Transverse colon (tissue), 4 donors: Measurements from ENCODE around the gene CACNA1C. TPM values are rescaled to one million over a fixed set of nuclear protein-coding genes. Genes with fewer than 3 reads are reported as not detected.

Experiments
- DNase-seq: peaks from one replicate; pipeline ENCODE4 v3.0.0-alpha.2; 2019
- H3K27ac ChIP-seq, 4 donors: fragments of 200-600 bp; sonication (generic); 2 replicates each; pipeline ENCODE4 v1.5.1; 2016 to 2018; ENCODE audit warnings: inconsistent platforms in 4 of 4
- H3K27me3 ChIP-seq: fragments of 200-600 bp; sonication (generic); 2 replicates; pipeline ENCODE4 v1.5.1; 2017; ENCODE audit warnings: inconsistent platforms
- H3K36me3 ChIP-seq, 4 donors: fragments of 200-600 bp; sonication (generic); 2 replicates each; pipeline ENCODE4 v1.5.1; 2017 to 2019; ENCODE audit warnings: inconsistent platforms in 4 of 4
- H3K4me1 ChIP-seq, 4 donors: fragments of 200-600 bp; sonication (generic); 2 replicates each; pipeline ENCODE4 v1.5.1; 2017 to 2020; ENCODE audit warnings: inconsistent platforms in 4 of 4
- H3K4me3 ChIP-seq, 4 donors: fragments of 200-600 bp; sonication (generic); 1 replicate in 1 of 4; 2 replicates in 3 of 4; pipeline versions ENCODE4 v1.5.1 to v1.6.1; 2017 to 2019; ENCODE audit warnings: inconsistent platforms in 4 of 4
- H3K9me3 ChIP-seq, 2 donors: fragments of 200-600 bp; sonication (generic); 2 replicates each; pipeline ENCODE4 v1.5.1; 2017 to 2019; ENCODE audit warnings: inconsistent platforms in 2 of 2
- EP300 ChIP-seq: sonication (generic); formaldehyde crosslinking; IDR thresholded peaks from one replicate; pipeline ENCODE4 v1.6.1; 2017; ENCODE audit warnings: antibody characterized with exemption, low read depth
- POLR2A ChIP-seq: fragments of 450-650 bp; IDR thresholded peaks from one replicate; pipeline ENCODE4 v1.6.1; 2016; ENCODE audit warnings: antibody characterized with exemption, mild to moderate bottlenecking, moderate library complexity
- POLR2AphosphoS5 ChIP-seq, 3 donors: sonication (generic); formaldehyde crosslinking; IDR thresholded peaks; one replicate each; pipeline ENCODE4 v1.6.1; 2016; ENCODE audit warnings: antibody characterized with exemption in 3 of 3
- WGBS, 2 donors: methylation state at CpG; one replicate each; pipeline ENCODE4 v1.1.5; 2018; ENCODE audit warnings: low coverage in 1 of 2; 5-methylcytosine and 5-hydroxymethylcytosine counted together
- in situ Hi-C, 4 donors: fragments of 200-750 bp; cut with MboI; loops; one replicate each; pipeline versions ENCODE4 v1.15.0 to v1.15.1; 2017; ENCODE audit warnings: low sequenced_read_pairs in 3 of 4, low pct_ligation_motif_present in 1 of 4, low pct_unique_long_range_greater_than_20kb in 1 of 4
- intact Hi-C: fragments of 100-400 bp; cut with DNase I; formaldehyde crosslinking; loops from one replicate; pipeline ENCODE4 v1.15.1; 2023; ENCODE audit warnings: low total_unique reads
- total RNA-seq, 4 donors: library from RNA; depleted of rRNA; stranded (reverse); fragments of >200 nt; gene quantifications; one replicate each; pipeline ENCODE4 v1.1.0, GENCODE V29; 2016
- TF ChIP-seq, protein P1 (sequence below), 5 experiments: fragments of 200-600 bp in 3 of 5; fragments of 450-650 bp in 2 of 5; sonication (generic) in 3 of 5; IDR thresholded peaks; 1 replicate in 2 of 5; 2 replicates in 3 of 5; pipeline ENCODE4 v1.5.1; 2016 to 2017; ENCODE audit warnings: antibody characterized with exemption in 5 of 5, inconsistent platforms in 3 of 5, mild to moderate bottlenecking in 2 of 5, moderate library complexity in 1 of 5

Gene CACNA1C
- total RNA-seq, 4 donors from 2014 or later = 18.8 to 35.2 (median 24.8) TPM

DNA sequence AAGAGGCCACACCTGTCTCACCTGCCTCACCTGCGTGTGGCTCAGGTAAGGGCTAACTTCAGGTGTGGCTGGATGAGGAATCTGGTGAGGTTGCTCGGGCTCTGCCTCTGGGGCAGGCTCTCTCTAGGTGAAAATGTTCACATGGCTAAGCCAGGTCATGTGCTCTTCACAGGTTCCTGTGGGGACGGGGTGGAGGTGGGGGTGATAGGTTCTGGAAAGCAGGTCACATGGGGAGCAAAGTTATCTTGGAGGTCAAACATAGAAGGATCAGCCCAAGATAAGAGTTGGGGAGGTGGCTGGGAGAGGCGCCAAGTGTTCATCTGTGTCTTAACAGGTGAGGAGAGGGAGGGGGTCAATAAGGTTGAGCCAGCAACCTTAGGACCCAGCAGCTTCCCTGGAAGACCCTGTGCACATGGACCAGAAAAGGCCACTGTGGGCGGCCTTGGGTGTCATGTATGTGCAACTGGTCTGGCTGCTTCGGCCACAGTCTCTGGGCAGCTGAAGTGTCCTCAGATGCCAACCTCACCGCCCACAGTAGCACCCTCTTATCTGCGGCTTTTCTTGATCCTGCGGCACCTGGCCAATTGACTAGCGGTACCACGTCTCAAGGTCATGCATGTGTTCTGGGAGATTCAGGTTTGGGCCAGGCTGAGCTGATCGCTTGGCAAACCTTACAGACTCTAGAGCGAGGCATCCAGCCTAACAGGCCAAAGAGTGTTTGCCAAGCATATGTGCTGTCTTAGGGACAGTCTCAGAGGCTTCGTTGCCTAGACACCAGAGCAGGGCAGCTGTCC lies 60.5 kb downstream of the CACNA1C start:
- Histone ChIP-seq H3K4me3 (no peak overlapping the region), H3K4me1 (peaks cover 0 to 21% (median 11%) of the 10 kb centered on the region in 4 donors), H3K36me3 (no peaks in the 10 kb centered on the region), H3K9me3 (no peaks in the 10 kb centered on the region), H3K27ac (peak overlapping the region in 3 of 4 donors; percentile 7 to 39 (median 20)), H3K27me3 (no peaks in the 10 kb centered on the region)
- DNase-seq = no peak
- 85 to 90% methylated on average over 2 to 14 of the region's 14 CpGs for WGBS, 2 donors
- no peak for TF ChIP-seq POLR2A
- no peak for TF ChIP-seq POLR2AphosphoS5 (IDR thresholded peaks at IDR 0.05)
- TF ChIP-seq, protein P1, sequence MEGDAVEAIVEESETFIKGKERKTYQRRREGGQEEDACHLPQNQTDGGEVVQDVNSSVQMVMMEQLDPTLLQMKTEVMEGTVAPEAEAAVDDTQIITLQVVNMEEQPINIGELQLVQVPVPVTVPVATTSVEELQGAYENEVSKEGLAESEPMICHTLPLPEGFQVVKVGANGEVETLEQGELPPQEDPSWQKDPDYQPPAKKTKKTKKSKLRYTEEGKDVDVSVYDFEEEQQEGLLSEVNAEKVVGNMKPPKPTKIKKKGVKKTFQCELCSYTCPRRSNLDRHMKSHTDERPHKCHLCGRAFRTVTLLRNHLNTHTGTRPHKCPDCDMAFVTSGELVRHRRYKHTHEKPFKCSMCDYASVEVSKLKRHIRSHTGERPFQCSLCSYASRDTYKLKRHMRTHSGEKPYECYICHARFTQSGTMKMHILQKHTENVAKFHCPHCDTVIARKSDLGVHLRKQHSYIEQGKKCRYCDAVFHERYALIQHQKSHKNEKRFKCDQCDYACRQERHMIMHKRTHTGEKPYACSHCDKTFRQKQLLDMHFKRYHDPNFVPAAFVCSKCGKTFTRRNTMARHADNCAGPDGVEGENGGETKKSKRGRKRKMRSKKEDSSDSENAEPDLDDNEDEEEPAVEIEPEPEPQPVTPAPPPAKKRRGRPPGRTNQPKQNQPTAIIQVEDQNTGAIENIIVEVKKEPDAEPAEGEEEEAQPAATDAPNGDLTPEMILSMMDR (IDR thresholded peaks at IDR 0.05) = no peak
- no peak for TF ChIP-seq EP300
- in situ Hi-C loops (no loop called here), intact Hi-C loops (no loop called here)

- DNase-seq = no peak
- H3K9me3 ChIP-seq = no peaks in the 10 kb centered on the region
- H3K27me3 ChIP-seq = no peaks in the 10 kb centered on the region
- in situ Hi-C loops (no loop called here), intact Hi-C loops (no loop called here)
- H3K4me3 ChIP-seq = no peak overlapping the region
- peaks cover 2 to 24% (median 11%) of the 10 kb centered on the region in 4 donors for H3K4me1 ChIP-seq
- WGBS, 2 donors = 75% methylated on average over 2 of the region's 2 CpGs; no CpG with 5 or more reads in 1 of the 2 donors
- H3K27ac ChIP-seq = peak overlapping the region in 1 of 4 donors; percentile 39
- no peaks in the 10 kb centered on the region for H3K36me3 ChIP-seq
- no peak for TF ChIP-seq EP300
- TF ChIP-seq, protein P1 (IDR thresholded peaks at IDR 0.05) = no peak
- no peak for TF ChIP-seq POLR2AphosphoS5 (IDR thresholded peaks at IDR 0.05)
- TF ChIP-seq POLR2A = no peak
Measured at GRCh38 chr12:2114071-2114470, 61.3 kb downstream of the CACNA1C start.

GRCh38 chr12:2115101-2115845 lies 62.5 kb downstream of the CACNA1C start:
- peaks cover 6 to 30% (median 14%) of the 10 kb centered on the region in 4 donors for H3K4me1 ChIP-seq
- TF ChIP-seq EP300 (no peak), POLR2AphosphoS5 (IDR thresholded peaks at IDR 0.05) (no peak), POLR2A (no peak)
- TF ChIP-seq, protein P1 (IDR thresholded peaks at IDR 0.05) = no peak
- no peak for DNase-seq
- H3K27me3 ChIP-seq = no peaks in the 10 kb centered on the region
- no peaks in the 10 kb centered on the region for H3K9me3 ChIP-seq
- no peaks in the 10 kb centered on the region for H3K36me3 ChIP-seq
- 94 to 100% methylated on average over 2 to 25 of the region's 31 CpGs for WGBS, 2 donors
- in situ Hi-C loops = no loop called here
- H3K4me3 ChIP-seq = no peak overlapping the region
- peak overlapping the region in 1 of 4 donors; percentile 12 for H3K27ac ChIP-seq
- intact Hi-C loops = no loop called here

DNA sequence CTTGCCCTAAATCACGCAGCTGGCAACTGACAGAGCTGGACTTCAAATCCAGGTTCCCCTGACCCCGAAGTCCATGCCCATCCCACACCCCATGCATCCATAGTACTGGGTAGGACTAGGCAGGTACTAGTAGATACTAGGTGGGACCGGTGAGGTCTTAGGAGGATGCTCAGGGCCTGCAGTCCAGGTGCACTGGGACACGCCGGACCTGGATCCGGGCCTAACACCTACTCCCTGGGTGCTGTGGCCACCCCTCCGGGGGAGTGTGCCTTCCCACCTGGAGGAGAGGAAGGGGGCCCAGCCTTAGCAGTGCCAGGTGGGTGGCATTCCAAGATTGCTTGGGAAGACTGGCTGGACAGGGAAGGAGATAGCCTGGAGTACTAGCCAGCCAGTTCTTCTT lies 64.8 kb downstream of the CACNA1C start:
- Histone ChIP-seq H3K27me3 (no peaks in the 10 kb centered on the region), H3K27ac (peak overlapping the region in 3 of 4 donors; percentile 66 to 75 (median 75)), H3K4me3 (no peak overlapping the region), H3K4me1 (peaks cover 0 to 22% (median 6%) of the 10 kb centered on the region in 4 donors), H3K9me3 (no peaks in the 10 kb centered on the region), H3K36me3 (no peaks in the 10 kb centered on the region)
- intact Hi-C loops (no loop called here), in situ Hi-C loops (no loop called here)
- 85% methylated on average over 7 of the region's 7 CpGs; no CpG with 5 or more reads in 1 of the 2 donors for WGBS, 2 donors
- no peak for TF ChIP-seq EP300
- no peak for TF ChIP-seq POLR2A
- TF ChIP-seq POLR2AphosphoS5 (IDR thresholded peaks at IDR 0.05) = no peak
- TF ChIP-seq, protein P1 (IDR thresholded peaks at IDR 0.05) = no peak
- DNase-seq = no peak
